ENCODE results near the gene SCUBE3.

Gene SCUBE3

DNA sequence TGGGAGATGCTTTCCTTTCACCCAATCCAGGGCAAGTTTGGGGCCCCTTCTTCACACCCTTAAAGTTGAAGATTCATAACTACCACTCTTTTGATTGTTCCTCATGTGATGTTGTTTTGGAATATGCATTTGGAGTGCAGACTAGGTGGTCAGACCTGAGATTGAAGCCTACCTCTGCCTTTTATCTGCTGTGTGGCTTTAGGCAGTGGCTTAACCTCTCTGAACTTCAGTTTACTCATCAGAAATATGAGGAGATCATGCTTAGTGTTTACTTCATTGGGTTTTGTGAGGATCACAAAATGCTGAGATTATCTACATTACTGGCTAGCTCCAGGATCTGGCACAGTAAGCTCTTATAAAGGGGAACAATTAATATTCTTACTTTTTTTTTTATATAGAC, 46.3 kb upstream of the SCUBE3 start:
- DNase-seq (ENCODE audit: low read depth), result no peak
- TF ChIP-seq, protein P1, sequence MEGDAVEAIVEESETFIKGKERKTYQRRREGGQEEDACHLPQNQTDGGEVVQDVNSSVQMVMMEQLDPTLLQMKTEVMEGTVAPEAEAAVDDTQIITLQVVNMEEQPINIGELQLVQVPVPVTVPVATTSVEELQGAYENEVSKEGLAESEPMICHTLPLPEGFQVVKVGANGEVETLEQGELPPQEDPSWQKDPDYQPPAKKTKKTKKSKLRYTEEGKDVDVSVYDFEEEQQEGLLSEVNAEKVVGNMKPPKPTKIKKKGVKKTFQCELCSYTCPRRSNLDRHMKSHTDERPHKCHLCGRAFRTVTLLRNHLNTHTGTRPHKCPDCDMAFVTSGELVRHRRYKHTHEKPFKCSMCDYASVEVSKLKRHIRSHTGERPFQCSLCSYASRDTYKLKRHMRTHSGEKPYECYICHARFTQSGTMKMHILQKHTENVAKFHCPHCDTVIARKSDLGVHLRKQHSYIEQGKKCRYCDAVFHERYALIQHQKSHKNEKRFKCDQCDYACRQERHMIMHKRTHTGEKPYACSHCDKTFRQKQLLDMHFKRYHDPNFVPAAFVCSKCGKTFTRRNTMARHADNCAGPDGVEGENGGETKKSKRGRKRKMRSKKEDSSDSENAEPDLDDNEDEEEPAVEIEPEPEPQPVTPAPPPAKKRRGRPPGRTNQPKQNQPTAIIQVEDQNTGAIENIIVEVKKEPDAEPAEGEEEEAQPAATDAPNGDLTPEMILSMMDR (IDR thresholded peaks at IDR 0.05; ENCODE audit: insufficient read depth, low read depth, low read length, missing control alignments), result no peak
- H3K4me3 ChIP-seq (ENCODE audit: low read length), result no peak overlapping the region

DNA sequence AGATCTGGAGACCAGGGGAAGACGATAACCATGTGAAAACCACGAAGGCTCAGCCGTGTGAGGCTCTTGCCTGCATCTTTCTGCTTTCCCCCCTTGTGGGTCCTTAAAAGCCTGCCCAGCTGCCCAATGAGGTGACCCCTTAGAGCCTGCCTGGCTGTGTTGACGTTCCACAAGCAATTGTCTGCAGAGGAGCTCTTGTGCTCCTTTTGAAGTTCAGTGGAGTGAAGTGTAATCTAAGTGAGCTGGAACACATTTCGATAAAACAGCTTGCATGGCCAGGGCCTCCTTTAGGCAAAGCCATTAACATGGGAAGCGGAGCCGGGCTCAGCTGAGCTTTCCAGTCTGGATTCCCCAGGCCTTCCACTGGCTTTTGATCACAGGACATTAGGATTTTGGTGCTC, 45.3 kb upstream of the SCUBE3 start:
- no peak for DNase-seq (ENCODE audit: low read depth)
- TF ChIP-seq, protein P1 (IDR thresholded peaks at IDR 0.05; ENCODE audit: insufficient read depth, low read depth, low read length, missing control alignments), result no peak

DNA sequence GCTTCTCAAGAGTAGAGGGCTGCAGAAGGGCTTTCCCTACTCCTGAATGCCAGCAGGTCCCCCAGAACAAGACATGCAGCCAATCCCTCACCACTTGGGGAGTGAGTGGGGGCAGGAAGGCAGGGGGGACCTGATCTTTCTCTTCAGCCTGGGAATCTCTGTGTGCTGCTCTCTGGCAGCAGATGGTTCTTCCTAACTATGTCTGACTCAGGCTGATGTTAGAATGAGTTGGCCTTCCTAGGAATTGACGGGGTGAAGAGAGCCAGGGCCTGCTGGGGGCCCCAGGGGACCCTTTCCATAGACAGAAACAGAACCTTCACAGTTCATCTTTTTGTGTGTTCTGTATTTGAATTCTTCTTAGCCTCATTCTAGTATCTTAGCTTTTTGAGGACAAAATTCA, 43.6 kb upstream of the SCUBE3 start:
- peak; percentile 35 for DNase-seq (ENCODE audit: low read depth)
- TF ChIP-seq, protein P1 (IDR thresholded peaks at IDR 0.05; ENCODE audit: insufficient read depth, low read depth, low read length, missing control alignments), result no peak
- H3K4me3 ChIP-seq (ENCODE audit: low read length), result no peak overlapping the region

More for the DNA sequence above, 45.3 kb upstream of the SCUBE3 start:
- no peak overlapping the region for H3K4me3 ChIP-seq (ENCODE audit: low read length)

DNA sequence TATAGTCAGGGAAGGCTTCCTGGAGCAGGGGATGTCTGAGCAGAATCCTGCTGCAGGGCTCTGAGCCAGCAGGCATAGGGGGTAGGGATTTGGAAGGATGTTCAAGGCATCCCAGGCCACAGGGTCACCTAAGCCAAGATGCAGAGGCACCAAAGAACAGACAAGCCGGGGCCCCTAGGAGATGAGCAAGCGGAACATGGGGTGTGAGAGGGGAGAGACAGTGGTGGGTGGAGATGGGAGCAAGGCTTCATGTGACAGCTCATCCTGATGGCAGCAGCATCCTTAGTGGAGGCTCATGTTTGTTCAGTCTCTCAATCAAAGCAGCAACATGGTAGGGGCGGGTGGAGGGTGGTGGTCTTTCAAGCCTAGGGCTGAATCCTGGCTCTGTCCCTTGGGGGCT, 42.9 kb upstream of the SCUBE3 start:
- DNase-seq (ENCODE audit: low read depth), result no peak
- no peak overlapping the region for H3K4me3 ChIP-seq (ENCODE audit: low read length)
- TF ChIP-seq, protein P1 (IDR thresholded peaks at IDR 0.05; ENCODE audit: insufficient read depth, low read depth, low read length, missing control alignments), result no peak

DNA sequence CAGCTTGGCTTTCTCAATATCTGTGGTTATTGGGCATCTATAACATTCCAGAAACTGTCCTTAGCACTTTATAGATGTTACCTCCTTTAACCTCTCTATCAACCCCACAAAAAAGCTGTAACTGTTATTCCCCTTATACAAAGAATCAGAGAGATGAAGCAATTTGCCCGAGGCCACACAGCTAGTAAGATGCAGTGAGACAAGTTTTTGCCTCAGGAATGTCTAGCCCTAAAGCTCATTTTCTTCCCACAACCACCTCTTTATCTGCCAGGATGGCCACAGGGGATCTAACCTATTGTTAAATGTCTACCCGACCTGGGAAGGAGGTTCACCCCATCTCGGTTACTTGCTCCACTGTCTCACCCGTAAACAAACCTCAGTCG, 40.7 kb upstream of the SCUBE3 start:
- TF ChIP-seq, protein P1 (IDR thresholded peaks at IDR 0.05; ENCODE audit: insufficient read depth, low read depth, low read length, missing control alignments), result no peak
- no peak overlapping the region for H3K4me3 ChIP-seq (ENCODE audit: low read length)
- peak; percentile 40 for DNase-seq (ENCODE audit: low read depth)

DNA sequence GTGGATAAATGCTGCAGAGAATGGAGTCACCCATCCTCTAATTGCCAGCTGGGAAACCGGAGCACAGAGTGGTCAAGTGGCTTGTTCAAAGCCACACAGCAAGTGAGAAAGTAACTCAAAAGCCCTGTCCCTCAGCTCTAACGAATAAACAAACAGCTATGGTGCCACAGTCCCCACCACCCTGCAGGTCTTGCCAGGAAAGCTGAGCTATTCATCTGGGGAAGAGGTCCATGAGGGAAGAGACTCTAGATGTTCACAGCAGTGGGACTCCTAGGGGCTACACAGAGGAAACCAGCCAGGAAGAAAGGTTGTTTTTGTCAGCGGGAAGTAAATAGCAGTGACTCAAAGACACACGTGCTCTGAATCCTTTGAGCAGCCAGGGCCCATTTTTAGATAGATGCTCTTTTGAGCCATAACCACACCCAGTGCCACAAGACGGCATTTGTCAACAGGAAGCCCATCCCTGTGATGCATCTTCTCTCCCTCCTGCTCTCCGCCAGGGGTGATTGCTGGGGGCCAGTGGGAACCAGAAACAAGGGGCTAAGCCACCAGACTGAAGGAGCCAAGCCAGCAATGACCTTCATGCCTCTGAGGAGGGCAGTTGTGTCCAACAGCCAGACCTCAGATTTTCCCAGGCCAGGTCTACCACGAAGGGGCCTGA, 40.2 kb upstream of the SCUBE3 start:
- peak; percentile 40 for DNase-seq (ENCODE audit: low read depth)
- TF ChIP-seq, protein P1 (IDR thresholded peaks at IDR 0.05; ENCODE audit: insufficient read depth, low read depth, low read length, missing control alignments), result no peak
- H3K4me3 ChIP-seq (ENCODE audit: low read length), result no peak overlapping the region

DNA sequence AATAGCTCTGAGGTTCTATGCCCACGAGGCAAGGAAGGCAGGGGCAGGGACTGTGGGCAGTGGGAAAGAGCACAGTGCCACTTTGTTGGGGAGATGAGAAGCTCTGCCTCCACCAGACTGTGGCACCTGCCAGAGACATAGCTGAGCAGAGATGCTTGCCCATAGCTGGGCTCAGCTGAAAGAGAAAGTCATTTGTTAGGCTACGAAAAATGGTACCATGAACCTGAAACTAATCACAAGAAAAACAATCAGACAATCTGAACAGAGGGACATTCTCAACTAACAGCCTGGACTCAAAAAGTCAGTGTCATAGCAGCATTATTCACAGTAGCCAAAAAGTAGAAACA, 39.7 kb upstream of the SCUBE3 start:
- no peak overlapping the region for H3K4me3 ChIP-seq (ENCODE audit: low read length)
- TF ChIP-seq, protein P1 (IDR thresholded peaks at IDR 0.05; ENCODE audit: insufficient read depth, low read depth, low read length, missing control alignments), result no peak
- no peak for DNase-seq (ENCODE audit: low read depth)
